Breast epithelium (tissue), 4 donors: ENCODE data around the gene HNF4A. TPM values are rescaled to one million over a fixed set of nuclear protein-coding genes. Genes with fewer than 3 reads are reported as not detected.

ENCODE experiments used
- DNase-seq, 2 donors: peaks; one replicate each; pipeline ENCODE4 v3.0.0-alpha.2; 2019; ENCODE audit warnings: low spot score in 2 of 2
- H3K27ac ChIP-seq, 2 donors: fragments of 200-600 bp; sonication (generic) in 1 of 2; one replicate each; pipeline ENCODE4 v1.5.1; 2016 to 2019; ENCODE audit warnings: mild to moderate bottlenecking in 1 of 2
- H3K27me3 ChIP-seq, 2 donors: fragments of 200-600 bp; sonication (generic) in 1 of 2; one replicate each; pipeline versions ENCODE4 v1.5.1 to v1.6.0; 2017 to 2019; ENCODE audit warnings: control low read depth in 1 of 2, mild to moderate bottlenecking in 1 of 2
- H3K36me3 ChIP-seq: fragments of 200-600 bp; one replicate; pipeline ENCODE4 v1.5.1; 2019
- H3K4me1 ChIP-seq, 2 donors: fragments of 200-600 bp; sonication (generic); one replicate each; pipeline ENCODE4 v1.5.1; 2016 to 2019; ENCODE audit warnings: control low read depth in 1 of 2
- H3K4me3 ChIP-seq, 3 donors: fragments of 200-600 bp; sonication (generic); 1 replicate in 2 of 3; 2 replicates in 1 of 3; pipeline ENCODE4 v1.5.1; 2016 to 2019; ENCODE audit warnings: mild to moderate bottlenecking in 3 of 3, moderate library complexity in 2 of 3
- H3K9me3 ChIP-seq, 2 donors: fragments of 200-600 bp; sonication (generic) in 1 of 2; one replicate each; pipeline ENCODE4 v1.5.1; 2016 to 2019; ENCODE audit warnings: control low read depth in 1 of 2
- CTCF ChIP-seq, 3 donors: fragments of 450-650 bp; IDR thresholded peaks; one replicate each; pipeline ENCODE4 v1.5.1; 2016 to 2017; ENCODE audit warnings: antibody characterized with exemption in 3 of 3, mild to moderate bottlenecking in 3 of 3, moderate library complexity in 3 of 3
- POLR2A ChIP-seq: fragments of 450-650 bp; IDR thresholded peaks from one replicate; pipeline ENCODE4 v1.6.1; 2016; ENCODE audit warnings: antibody characterized with exemption, mild to moderate bottlenecking, moderate library complexity
- POLR2AphosphoS5 ChIP-seq, 3 donors: sonication (generic); formaldehyde crosslinking; IDR thresholded peaks; one replicate each; pipeline ENCODE4 v1.6.1; 2017; ENCODE audit warnings: antibody characterized with exemption in 3 of 3
- intact Hi-C: fragments of 100-400 bp; cut with DNase I; formaldehyde crosslinking; loops from one replicate; pipeline ENCODE4 v1.15.1; 2023; ENCODE audit warnings: low total_unique reads
- total RNA-seq, 3 donors: library from RNA; depleted of rRNA; stranded (reverse); fragments of >200 nt; gene quantifications; one replicate each; pipeline ENCODE4 v1.1.0, GENCODE V29; 2016

The HNF4A gene
- total RNA-seq, 3 donors from 2014 or later, result 1.6 TPM; not detected in 2

GRCh38 chr20:44390280-44390679 is 34.8 kb downstream of the HNF4A start:
- no peak for TF ChIP-seq POLR2A
- H3K9me3 ChIP-seq, result no peaks in the 10 kb centered on the region
- no peak for DNase-seq
- H3K27me3 ChIP-seq, result peaks cover 0 to 18% of the 10 kb centered on the region in 2 donors
- no peaks in the 10 kb centered on the region for H3K36me3 ChIP-seq
- no peak overlapping the region for H3K4me3 ChIP-seq
- peaks cover 0 to 6% of the 10 kb centered on the region in 2 donors for H3K4me1 ChIP-seq
- intact Hi-C loops, result no loop called here
- H3K27ac ChIP-seq, result no peak overlapping the region

GRCh38 chr20:44392088-44392775 is 36.7 kb downstream of the HNF4A start:
- Histone ChIP-seq H3K27me3 (peaks cover 0 to 14% of the 10 kb centered on the region in 2 donors), H3K4me1 (peaks cover 0 to 6% of the 10 kb centered on the region in 2 donors), H3K27ac (no peak overlapping the region), H3K36me3 (no peaks in the 10 kb centered on the region), H3K4me3 (no peak overlapping the region), H3K9me3 (no peaks in the 10 kb centered on the region)
- TF ChIP-seq CTCF (IDR thresholded peaks at IDR 0.05), result no peak
- TF ChIP-seq POLR2A, result no peak
- no peak for TF ChIP-seq POLR2AphosphoS5 (IDR thresholded peaks at IDR 0.05)
- intact Hi-C loops, result no loop called here
- no peak for DNase-seq

DNA sequence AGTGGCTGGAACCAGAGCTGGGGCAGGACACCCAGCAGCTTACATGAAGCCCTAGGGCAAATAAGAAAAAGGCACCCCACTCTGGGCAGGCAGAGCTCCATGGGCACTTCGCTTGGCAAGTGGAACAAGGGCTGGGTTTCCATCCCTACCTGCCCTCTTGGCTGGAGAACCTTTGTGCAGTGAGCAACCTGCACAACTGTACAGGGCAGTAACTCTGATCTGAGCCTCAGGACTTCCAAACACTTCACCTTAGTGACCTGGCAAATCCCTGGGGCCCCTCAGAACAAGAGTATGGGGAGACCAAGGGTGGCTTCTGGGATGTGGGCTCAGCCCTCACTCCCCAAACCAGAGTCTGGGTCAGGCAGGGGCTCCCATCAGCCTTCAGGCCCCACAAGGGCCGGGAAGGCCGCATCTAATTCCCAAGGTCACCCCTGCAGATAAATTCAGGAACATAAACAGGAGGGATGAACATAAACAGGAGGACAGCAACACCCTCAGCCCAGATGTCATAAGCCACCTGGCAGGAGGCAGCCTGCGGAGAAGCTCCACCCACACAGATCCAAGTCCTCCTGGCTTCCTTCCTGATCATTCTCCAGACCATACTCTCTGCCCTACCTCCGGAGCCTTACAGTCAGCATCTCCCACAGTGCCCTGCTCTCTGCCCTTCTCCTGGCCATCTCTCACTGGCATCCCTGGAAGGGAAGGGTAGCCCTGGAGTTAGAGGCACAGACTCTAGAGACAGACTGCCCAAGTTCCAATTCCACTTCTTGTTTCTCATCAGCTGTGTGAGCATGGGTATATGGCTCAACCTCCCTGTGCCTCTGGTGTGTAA is 37.5 kb downstream of the HNF4A start:
- DNase-seq, result no peak
- intact Hi-C loops, result no loop called here
- Histone ChIP-seq H3K27me3 (peaks cover 0 to 11% of the 10 kb centered on the region in 2 donors), H3K27ac (no peak overlapping the region), H3K9me3 (no peaks in the 10 kb centered on the region), H3K36me3 (no peaks in the 10 kb centered on the region), H3K4me3 (no peak overlapping the region), H3K4me1 (peaks cover 0 to 6% of the 10 kb centered on the region in 2 donors)
- TF ChIP-seq POLR2A (no peak), CTCF (IDR thresholded peaks at IDR 0.05) (no peak), POLR2AphosphoS5 (IDR thresholded peaks at IDR 0.05) (no peak)

DNA sequence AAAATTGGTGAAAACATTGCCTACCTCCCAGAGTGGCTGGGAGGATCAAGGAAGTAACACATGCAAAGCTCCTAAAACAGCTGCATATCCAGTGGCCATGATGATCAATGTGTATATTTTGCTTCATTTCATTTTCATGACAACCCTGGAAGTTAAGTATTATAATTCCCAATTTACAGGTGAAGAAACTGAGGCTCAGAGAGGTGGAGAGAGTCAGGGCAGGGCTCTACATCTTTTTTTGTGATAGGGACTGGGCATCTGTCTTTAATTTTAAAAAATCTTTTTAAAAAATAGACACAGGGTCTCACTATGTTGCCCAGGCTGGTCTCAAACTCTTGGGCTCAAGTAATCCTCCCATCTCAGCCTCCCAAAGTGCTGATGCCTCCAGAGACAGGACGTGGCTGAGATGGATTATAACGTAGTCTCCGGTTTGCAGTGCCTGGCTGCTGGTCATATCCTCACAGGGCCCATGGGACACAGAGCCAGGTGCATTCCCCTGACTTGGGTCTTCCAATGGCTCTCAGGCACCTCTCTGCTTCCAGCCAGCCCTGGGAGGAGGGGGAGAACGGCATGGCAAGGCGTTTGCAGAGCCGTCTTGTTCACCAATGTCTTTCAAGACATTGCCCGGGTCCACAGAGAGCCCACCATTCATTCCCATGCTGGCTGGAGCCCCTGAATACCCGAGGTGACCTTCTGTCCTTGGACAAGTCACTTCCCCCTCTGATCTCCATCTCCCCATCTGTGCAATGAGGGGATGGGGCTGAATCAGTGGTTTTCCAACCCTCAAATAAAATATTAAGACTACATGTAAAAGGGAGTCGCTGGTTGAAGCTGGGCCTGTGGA is 38.3 kb downstream of the HNF4A start:
- intact Hi-C loops, result no loop called here
- DNase-seq, result no peak
- Histone ChIP-seq H3K27me3 (peaks cover 0 to 2% of the 10 kb centered on the region in 2 donors), H3K36me3 (no peaks in the 10 kb centered on the region), H3K9me3 (no peaks in the 10 kb centered on the region), H3K4me1 (no peaks in the 10 kb centered on the region), H3K27ac (no peak overlapping the region), H3K4me3 (no peak overlapping the region)
- TF ChIP-seq POLR2A (no peak), CTCF (IDR thresholded peaks at IDR 0.05) (no peak), POLR2AphosphoS5 (IDR thresholded peaks at IDR 0.05) (no peak)

DNA sequence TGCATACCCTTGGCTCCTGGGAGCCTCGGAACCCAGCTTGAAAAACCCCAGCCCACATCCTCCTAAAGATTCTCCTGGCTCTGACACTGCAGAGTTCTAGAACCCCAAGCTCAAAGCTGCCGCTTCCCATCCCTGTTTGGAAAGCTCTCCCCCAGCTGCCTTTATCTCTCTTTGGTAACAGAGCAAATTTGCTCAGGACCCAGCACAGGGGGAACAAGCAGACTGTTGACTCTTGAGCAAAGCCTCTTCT is 38.9 kb downstream of the HNF4A start:
- H3K9me3 ChIP-seq, result no peaks in the 10 kb centered on the region
- no peak overlapping the region for H3K27ac ChIP-seq
- DNase-seq, result no peak
- no peaks in the 10 kb centered on the region for H3K27me3 ChIP-seq
- no peaks in the 10 kb centered on the region for H3K36me3 ChIP-seq
- no peaks in the 10 kb centered on the region for H3K4me1 ChIP-seq
- intact Hi-C loops, result no loop called here
- no peak for TF ChIP-seq POLR2A
- TF ChIP-seq POLR2AphosphoS5 (IDR thresholded peaks at IDR 0.05), result no peak
- no peak for TF ChIP-seq CTCF (IDR thresholded peaks at IDR 0.05)
- H3K4me3 ChIP-seq, result no peak overlapping the region
